ENCODE data around the gene PPCDC. TPM values are rescaled to one million over a fixed set of nuclear protein-coding genes. Genes with fewer than 3 reads are reported as not detected.

The PPCDC gene
- polyA plus RNA-seq, 3 donors = 14.2 to 33.7 (median 18.7) TPM

DNA sequence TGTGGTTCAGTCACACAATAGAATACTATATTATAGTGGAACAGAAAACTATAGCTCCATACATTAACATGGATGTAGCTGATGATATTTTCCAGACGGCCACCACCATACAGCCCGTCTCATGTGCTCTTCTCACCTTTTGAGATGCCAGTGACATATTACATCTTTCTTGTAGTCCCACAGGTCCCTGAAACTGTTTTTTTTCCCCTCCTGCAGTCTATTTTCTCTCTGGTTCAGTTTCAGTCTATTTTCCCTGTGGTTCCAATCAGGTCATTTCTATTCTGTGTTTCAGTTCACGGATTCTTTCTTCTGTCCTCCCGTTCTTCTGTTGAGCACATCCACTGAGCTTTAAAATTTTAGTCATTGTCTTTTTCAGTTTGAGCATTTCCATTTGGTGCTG lies 72.2 kb downstream of the PPCDC start:
- H3K27ac ChIP-seq (ENCODE audit: low read depth in 1 of 2, low read length in 2 of 2) = no peak overlapping the region
- intact Hi-C loops (cut with micrococcal nuclease) = no loop called here
- TF ChIP-seq, protein P1, sequence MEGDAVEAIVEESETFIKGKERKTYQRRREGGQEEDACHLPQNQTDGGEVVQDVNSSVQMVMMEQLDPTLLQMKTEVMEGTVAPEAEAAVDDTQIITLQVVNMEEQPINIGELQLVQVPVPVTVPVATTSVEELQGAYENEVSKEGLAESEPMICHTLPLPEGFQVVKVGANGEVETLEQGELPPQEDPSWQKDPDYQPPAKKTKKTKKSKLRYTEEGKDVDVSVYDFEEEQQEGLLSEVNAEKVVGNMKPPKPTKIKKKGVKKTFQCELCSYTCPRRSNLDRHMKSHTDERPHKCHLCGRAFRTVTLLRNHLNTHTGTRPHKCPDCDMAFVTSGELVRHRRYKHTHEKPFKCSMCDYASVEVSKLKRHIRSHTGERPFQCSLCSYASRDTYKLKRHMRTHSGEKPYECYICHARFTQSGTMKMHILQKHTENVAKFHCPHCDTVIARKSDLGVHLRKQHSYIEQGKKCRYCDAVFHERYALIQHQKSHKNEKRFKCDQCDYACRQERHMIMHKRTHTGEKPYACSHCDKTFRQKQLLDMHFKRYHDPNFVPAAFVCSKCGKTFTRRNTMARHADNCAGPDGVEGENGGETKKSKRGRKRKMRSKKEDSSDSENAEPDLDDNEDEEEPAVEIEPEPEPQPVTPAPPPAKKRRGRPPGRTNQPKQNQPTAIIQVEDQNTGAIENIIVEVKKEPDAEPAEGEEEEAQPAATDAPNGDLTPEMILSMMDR (IDR thresholded peaks at IDR 0.05) = no peak
- H3K4me3 ChIP-seq (replicated peaks in 1 of 3; ENCODE audit: low read depth in 2 of 3, low read length in 3 of 3) = no peak overlapping the region
- H3K4me1 ChIP-seq (ENCODE audit: control insufficient read depth in 1 of 2, insufficient read depth in 2 of 2, low read length in 2 of 2) = peaks cover 10 to 18% of the 10 kb centered on the region in 2 donors
- peaks cover 15% of the 10 kb centered on the region for H3K4me1 Mint-ChIP-seq
- H3K9me3 Mint-ChIP-seq = peaks cover 0 to 2% (median 0%) of the 10 kb centered on the region in 7 donors
- no peaks in the 10 kb centered on the region for H3K27me3 ChIP-seq (ENCODE audit: control insufficient read depth in 2 of 2, insufficient read depth in 2 of 2, low read length in 2 of 2)
- H3K79me2 ChIP-seq (ENCODE audit: insufficient read depth, low read length) = no peaks in the 10 kb centered on the region
- H2AFZ ChIP-seq (ENCODE audit: insufficient read depth, low read depth, low read length, poor library complexity, severe bottlenecking) = no peak overlapping the region
- H3K4me2 ChIP-seq (replicated peaks; ENCODE audit: extremely low read depth, low read length, poor library complexity, severe bottlenecking) = no peak overlapping the region
- H3K27ac Mint-ChIP-seq = no peak overlapping the region
- H3K36me3 Mint-ChIP-seq = peaks cover 0 to 2% of the 10 kb centered on the region in 2 donors
- no peaks in the 10 kb centered on the region for H3K36me3 ChIP-seq (replicated peaks in 1 of 2; ENCODE audit: control insufficient read depth in 1 of 2, insufficient read depth in 2 of 2, low read length in 2 of 2)
- no peak overlapping the region for H3K4me3 Mint-ChIP-seq
- no peaks in the 10 kb centered on the region for H3K9me3 ChIP-seq (replicated peaks in 1 of 2; ENCODE audit: control insufficient read depth in 1 of 2, insufficient read depth in 1 of 2, low read length in 2 of 2)
- no peaks in the 10 kb centered on the region for H4K20me1 ChIP-seq (ENCODE audit: insufficient read depth, low read length)
- DNase-seq = no peak
- WGBS (ENCODE audit: insufficient coverage) = 100% methylated on average over 4 of the region's 4 CpGs
- H3K9ac ChIP-seq (ENCODE audit: insufficient read depth, low read length, poor library complexity, severe bottlenecking) = no peak overlapping the region
- H3K27me3 Mint-ChIP-seq (ENCODE audit: low read depth in 3 of 3) = peaks cover 0 to 5% (median 0%) of the 10 kb centered on the region in 3 donors

- Histone ChIP-seq H3K4me3 (replicated peaks in 1 of 3; ENCODE audit: low read depth in 2 of 3, low read length in 3 of 3) (no peak overlapping the region), H3K9me3 (replicated peaks in 1 of 2; ENCODE audit: control insufficient read depth in 1 of 2, insufficient read depth in 1 of 2, low read length in 2 of 2) (no peaks in the 10 kb centered on the region), H3K36me3 (replicated peaks in 1 of 2; ENCODE audit: control insufficient read depth in 1 of 2, insufficient read depth in 2 of 2, low read length in 2 of 2) (no peaks in the 10 kb centered on the region), H3K27me3 (ENCODE audit: control insufficient read depth in 2 of 2, insufficient read depth in 2 of 2, low read length in 2 of 2) (no peaks in the 10 kb centered on the region), H4K20me1 (ENCODE audit: insufficient read depth, low read length) (no peaks in the 10 kb centered on the region), H3K4me2 (replicated peaks; ENCODE audit: extremely low read depth, low read length, poor library complexity, severe bottlenecking) (no peak overlapping the region), H3K4me1 (ENCODE audit: control insufficient read depth in 1 of 2, insufficient read depth in 2 of 2, low read length in 2 of 2) (peaks cover 7 to 15% of the 10 kb centered on the region in 2 donors), H3K79me2 (ENCODE audit: insufficient read depth, low read length) (no peaks in the 10 kb centered on the region), H2AFZ (ENCODE audit: insufficient read depth, low read depth, low read length, poor library complexity, severe bottlenecking) (peak overlapping the region; percentile 1), H3K27ac (ENCODE audit: low read depth in 1 of 2, low read length in 2 of 2) (no peak overlapping the region), H3K9ac (ENCODE audit: insufficient read depth, low read length, poor library complexity, severe bottlenecking) (no peak overlapping the region)
- WGBS (ENCODE audit: insufficient coverage) = 89% methylated on average over 6 of the region's 7 CpGs
- Mint-ChIP-seq H3K4me3 (no peak overlapping the region), H3K4me1 (peaks cover 13% of the 10 kb centered on the region), H3K27me3 (ENCODE audit: low read depth in 3 of 3) (peaks cover 0 to 6% (median 0%) of the 10 kb centered on the region in 3 donors), H3K9me3 (peaks cover 0 to 2% (median 0%) of the 10 kb centered on the region in 7 donors), H3K36me3 (no peaks in the 10 kb centered on the region), H3K27ac (peak overlapping the region in 2 of 7 donors; percentile 46 to 50)
- DNase-seq = no peak
- TF ChIP-seq, protein P1 (IDR thresholded peaks at IDR 0.05) = no peak
- intact Hi-C loops (cut with micrococcal nuclease) = no loop called here
Observed at GRCh38 chr15:75097939-75098338, 74.5 kb downstream of the PPCDC start.

Data from CD14-positive monocyte (primary cell).